SK-N-MC (cell line): ENCODE data around the gene TGFBR3L.

Experiments used
- DNase-seq: peaks from one replicate; pipeline ENCODE4 v3.0.0-alpha.2; 2011; ENCODE audit warnings: low read depth, low spot score
- H3K27ac ChIP-seq: fragments of 200-600 bp; sonication (generic); 2 replicates; pipeline ENCODE4 v1.5.1; 2016; ENCODE audit warnings: mixed run types
- H3K36me3 ChIP-seq: fragments of 200-600 bp; sonication (generic); 2 replicates; pipeline ENCODE4 v1.6.1; 2017; ENCODE audit warnings: antibody characterized with exemption, low read length, mixed read lengths; ENCODE audit not compliant: insufficient read depth
- H3K4me3 ChIP-seq: fragments of 200-600 bp; sonication (generic); 2 replicates; pipeline ENCODE4 v1.5.1; 2016
- H3K9ac ChIP-seq: fragments of 200-600 bp; sonication (generic); 2 replicates; pipeline ENCODE4 v1.8.0; 2017; ENCODE audit warnings: mixed run types, mixed read lengths; ENCODE audit not compliant: insufficient read length
- H3K9me3 ChIP-seq: fragments of 200-600 bp; sonication (generic); 2 replicates; pipeline ENCODE4 v1.6.1; 2017; ENCODE audit warnings: low read depth, mild to moderate bottlenecking, antibody characterized with exemption, low read length, moderate library complexity, mixed read lengths
- EZH2 ChIP-seq: fragments of 200-600 bp; sonication (generic); IDR thresholded peaks from one replicate; pipeline ENCODE4 v1.6.1; 2017; ENCODE audit warnings: antibody characterized with exemption
- FOXP2 ChIP-seq: optimal IDR thresholded peaks from 2 replicates; pipeline ENCODE3; 2011; ENCODE audit warnings: mild to moderate bottlenecking, moderate library complexity; ENCODE audit not compliant: insufficient read depth; ENCODE audit errors: extremely low read length, control extremely low read depth
- POLR2AphosphoS5 ChIP-seq: IDR thresholded peaks from 2 replicates; pipeline ENCODE4 v1.6.1; 2012; ENCODE audit warnings: mild to moderate bottlenecking, low read depth, low read length, borderline replicate concordance

The TGFBR3L gene

GRCh38 chr19:7965259-7965841 lies 50.7 kb downstream of the TGFBR3L start:
- Histone ChIP-seq H3K27ac (no peak overlapping the region), H3K9me3 (no peaks in the 10 kb centered on the region), H3K36me3 (peaks cover 61% of the 10 kb centered on the region), H3K4me3 (no peak overlapping the region), H3K9ac (no peak overlapping the region)
- no peak for DNase-seq
- TF ChIP-seq FOXP2 (no peak), EZH2 (no peak), POLR2AphosphoS5 (no peak)

- Histone ChIP-seq H3K9me3 (no peaks in the 10 kb centered on the region), H3K27ac (no peak overlapping the region), H3K9ac (no peak overlapping the region), H3K4me3 (no peak overlapping the region), H3K36me3 (peaks cover 61% of the 10 kb centered on the region)
- TF ChIP-seq EZH2 (no peak), POLR2AphosphoS5 (no peak), FOXP2 (no peak)
- no peak for DNase-seq
Measured at GRCh38 chr19:7965921-7966665, 51.5 kb downstream of the TGFBR3L start.

- H3K36me3 ChIP-seq = peaks cover 54% of the 10 kb centered on the region; the same call in 1 of the 2 replicates
- no peak overlapping the region for H3K9ac ChIP-seq
- no peak overlapping the region for H3K27ac ChIP-seq
- no peaks in the 10 kb centered on the region for H3K9me3 ChIP-seq
- no peak for TF ChIP-seq EZH2
- no peak for TF ChIP-seq FOXP2
- no peak for TF ChIP-seq POLR2AphosphoS5
- DNase-seq = no peak
- no peak overlapping the region for H3K4me3 ChIP-seq
Measured at GRCh38 chr19:7968008-7968795, 53.6 kb downstream of the TGFBR3L start.
